H1 (cell line): ENCODE measurements around the gene LAMA3. TPM values are rescaled to one million over a fixed set of nuclear protein-coding genes. Genes with fewer than 3 reads are reported as not detected.

Experiments used
- CTCF ChIA-PET: fragments of 300-600 bp; sonication (Branson Sonifier 250); formaldehyde crosslinking; loops from one replicate; lab custom pipeline; 2021; ENCODE audit not compliant: partially characterized antibody; lab: Charles Lee
- POLR2A ChIA-PET: fragments of 300-600 bp; sonication (Branson Sonifier 250); formaldehyde crosslinking; loops from one replicate; lab custom pipeline; 2021; ENCODE audit warnings: inconsistent platforms; ENCODE audit not compliant: partially characterized antibody; lab: Charles Lee
- DNase-seq, 2 experiments: peaks; one replicate each; pipeline versions ENCODE4 v3.0.0 to v3.0.0-alpha.2; 2010 to 2022; ENCODE audit warnings: low spot score in 2 of 2, low read depth in 1 of 2, mixed read lengths in 1 of 2
- FAIRE-seq: peaks from 2 replicates; lab custom pipeline; 2011; peaks lifted over from hg19 to GRCh38; lab: Jason Lieb, UNC
- H2AFZ ChIP-seq: 2 replicates; pipeline ENCODE4 v1.8.1; 2012; ENCODE audit warnings: low read length, inconsistent platforms
- H2AK5ac ChIP-seq: 2 replicates; pipeline ENCODE4 v1.6.1; 2013; ENCODE audit warnings: low read depth, low read length
- H2BK120ac ChIP-seq: replicated peaks from 2 replicates; pipeline ENCODE3; 2013; ENCODE audit warnings: low read depth, low read length, inconsistent platforms
- H2BK12ac ChIP-seq: 2 replicates; pipeline ENCODE4 v1.6.1; 2013; ENCODE audit warnings: low read depth, low read length
- H2BK15ac ChIP-seq: 2 replicates; pipeline ENCODE4 v1.6.1; 2013; ENCODE audit warnings: low read length
- H2BK20ac ChIP-seq: 2 replicates; pipeline ENCODE4 v1.6.1; 2013; ENCODE audit warnings: low read length
- H2BK5ac ChIP-seq: 2 replicates; pipeline ENCODE4 v1.6.1; 2013; ENCODE audit warnings: low read depth, low read length
- H3K14ac ChIP-seq: 2 replicates; pipeline ENCODE4 v1.6.1; 2013; ENCODE audit warnings: inconsistent platforms; ENCODE audit not compliant: insufficient read length
- H3K18ac ChIP-seq: 2 replicates; pipeline ENCODE4 v1.6.1; 2013; ENCODE audit warnings: low read length; ENCODE audit errors: extremely low read depth
- H3K23ac ChIP-seq: 2 replicates; pipeline ENCODE4 v1.6.1; 2013; ENCODE audit warnings: inconsistent platforms; ENCODE audit not compliant: insufficient read length
- H3K23me2 ChIP-seq: 2 replicates; pipeline ENCODE4 v1.6.1; 2013; ENCODE audit warnings: low read depth, low read length
- H3K27ac ChIP-seq: 2 replicates; pipeline ENCODE4 v1.6.1; 2011; ENCODE audit warnings: low read depth, low read length, inconsistent platforms
- H3K27me3 ChIP-seq, 4 experiments: replicated peaks in 1 of 4; 1 replicate in 1 of 4; 2 replicates in 3 of 4; pipeline versions ENCODE4 v1.6.1 to v1.8.1; 2011 to 2013; ENCODE audit warnings: low read length in 3 of 4, mild to moderate bottlenecking in 3 of 4, inconsistent platforms in 2 of 4, mixed read lengths in 2 of 4, moderate library complexity in 1 of 4; ENCODE audit not compliant: control insufficient read depth in 3 of 4, insufficient read depth in 3 of 4; ENCODE audit errors: extremely low read depth in 1 of 4
- H3K36me3 ChIP-seq, 4 experiments: 2 replicates each; pipeline versions ENCODE4 v1.6.1 to v1.8.1; 2011 to 2013; ENCODE audit warnings: mild to moderate bottlenecking in 4 of 4, low read length in 3 of 4, moderate library complexity in 2 of 4, control low read depth in 1 of 4, inconsistent platforms in 1 of 4; ENCODE audit not compliant: insufficient read depth in 4 of 4, control insufficient read depth in 2 of 4
- H3K4ac ChIP-seq: replicated peaks from 2 replicates; pipeline ENCODE3; 2013; ENCODE audit warnings: low read length, low read depth, mixed read lengths, inconsistent platforms; ENCODE audit not compliant: insufficient read length
- H3K4me1 ChIP-seq, 4 experiments: replicated peaks in 1 of 4; 1 replicate in 1 of 4; 2 replicates in 3 of 4; pipeline versions ENCODE4 v1.6.1 to v1.8.1; 2011 to 2013; ENCODE audit warnings: low read length in 3 of 4, inconsistent platforms in 2 of 4, mixed read lengths in 1 of 4; ENCODE audit not compliant: insufficient read depth in 4 of 4, control insufficient read depth in 3 of 4
- H3K4me2 ChIP-seq, 2 experiments: 2 replicates each; pipeline versions ENCODE4 v1.6.1 to v1.8.1; 2011 to 2013; ENCODE audit warnings: low read depth in 2 of 2, low read length in 2 of 2, control low read depth in 1 of 2, inconsistent platforms in 1 of 2, mild to moderate bottlenecking in 1 of 2; ENCODE audit not compliant: insufficient read depth in 1 of 2
- H3K4me3 ChIP-seq, 4 experiments: fragments of 200-600, 300-600 bp in 1 of 4; sonication (generic), shearing (Covaris generic), sonication (Bioruptor Twin) in 1 of 4; 2 replicates each; pipeline versions ENCODE4 v1.5.1 to v1.8.1; 2011 to 2016; ENCODE audit warnings: low read length in 4 of 4, low read depth in 3 of 4, control low read depth in 2 of 4, inconsistent platforms in 2 of 4, mild to moderate bottlenecking in 2 of 4, mixed read lengths in 1 of 4, moderate library complexity in 1 of 4; ENCODE audit not compliant: insufficient read depth in 2 of 4; ENCODE audit errors: extremely low read depth in 1 of 4
- H3K56ac ChIP-seq: replicated peaks from 2 replicates; pipeline ENCODE3; 2013; ENCODE audit warnings: low read depth, mild to moderate bottlenecking, mixed read lengths, low read length, inconsistent platforms; ENCODE audit not compliant: insufficient read length
- H3K79me1 ChIP-seq: 2 replicates; pipeline ENCODE4 v1.6.1; 2013; ENCODE audit warnings: low read depth, low read length, control low read depth
- H3K79me2 ChIP-seq, 2 experiments: 2 replicates each; pipeline versions ENCODE4 v1.6.1 to v1.8.1; 2012 to 2013; ENCODE audit warnings: low read length in 2 of 2, mild to moderate bottlenecking in 2 of 2, inconsistent platforms in 1 of 2; ENCODE audit not compliant: insufficient read depth in 2 of 2, control insufficient read depth in 1 of 2
- H3K9ac ChIP-seq, 4 experiments: replicated peaks in 1 of 4; 1 replicate in 1 of 4; 2 replicates in 3 of 4; pipeline versions ENCODE4 v1.6.1 to v1.8.1; 2011 to 2013; ENCODE audit warnings: low read depth in 3 of 4, low read length in 3 of 4, control low read depth in 2 of 4, mild to moderate bottlenecking in 2 of 4, moderate library complexity in 2 of 4, inconsistent platforms in 1 of 4; ENCODE audit errors: extremely low read depth in 1 of 4
- H3K9me3 ChIP-seq, 2 experiments: 2 replicates each; pipeline versions ENCODE4 v1.6.1 to v1.8.1; 2012 to 2013; ENCODE audit warnings: mild to moderate bottlenecking in 2 of 2, moderate library complexity in 2 of 2, control low read depth in 1 of 2, inconsistent platforms in 1 of 2, low read depth in 1 of 2, low read length in 1 of 2, mixed read lengths in 1 of 2; ENCODE audit not compliant: insufficient read depth in 2 of 2
- H4K20me1 ChIP-seq, 2 experiments: replicated peaks in 1 of 2; 2 replicates each; pipeline versions ENCODE3 to v1.8.1; 2011 to 2013; ENCODE audit warnings: inconsistent platforms in 2 of 2, low read length in 2 of 2, mild to moderate bottlenecking in 1 of 2; ENCODE audit not compliant: insufficient read depth in 2 of 2, control insufficient read depth in 1 of 2
- H4K5ac ChIP-seq: 2 replicates; pipeline ENCODE4 v1.6.1; 2013; ENCODE audit warnings: low read length, low read depth, mixed read lengths, inconsistent platforms; ENCODE audit not compliant: insufficient read length
- H4K8ac ChIP-seq: 2 replicates; pipeline ENCODE4 v1.8.0; 2013; ENCODE audit warnings: mild to moderate bottlenecking, moderate library complexity, low read length, inconsistent platforms; ENCODE audit not compliant: insufficient read depth; ENCODE audit errors: extremely low read depth
- H4K91ac ChIP-seq: replicated peaks from 2 replicates; pipeline ENCODE3; 2013; ENCODE audit warnings: low read length, mixed read lengths, inconsistent platforms; ENCODE audit not compliant: insufficient read length
- CBX8 ChIP-seq: fragments of 300-800, 300-1000 bp; sonication (generic); IDR thresholded peaks from 2 replicates; pipeline ENCODE4 v1.7.1; 2016; ENCODE audit warnings: low read depth, low read length, borderline replicate concordance
- EGR1 ChIP-seq: IDR thresholded peaks from 2 replicates; pipeline ENCODE4 v1.6.1; 2011; ENCODE audit warnings: low read depth, low read length, borderline replicate concordance
- HDAC2 ChIP-seq, 2 experiments: fragments of 300-600 bp in 1 of 2; sonication (generic) in 1 of 2; IDR thresholded peaks; 2 replicates each; pipeline ENCODE4 v1.6.1; 2011 to 2012; ENCODE audit warnings: low read depth in 2 of 2, low read length in 2 of 2, mild to moderate bottlenecking in 2 of 2, moderate library complexity in 2 of 2, borderline replicate concordance in 1 of 2, inconsistent platforms in 1 of 2
- KDM4A ChIP-seq: IDR thresholded peaks from one replicate; pipeline ENCODE4 v1.7.1; 2012; ENCODE audit warnings: low read depth, mild to moderate bottlenecking, moderate library complexity, low read length, inconsistent platforms; ENCODE audit not compliant: severe bottlenecking
- NANOG ChIP-seq: IDR thresholded peaks from 2 replicates; pipeline ENCODE4 v1.6.1; 2011; ENCODE audit warnings: low read length, low read depth, mild to moderate bottlenecking, inconsistent platforms; ENCODE audit not compliant: insufficient read depth, poor library complexity, severe bottlenecking
- RXRA ChIP-seq: IDR thresholded peaks from 2 replicates; pipeline ENCODE4 v1.6.1; 2011; ENCODE audit warnings: low read depth, mild to moderate bottlenecking, low read length, moderate library complexity; ENCODE audit not compliant: insufficient read depth
- SAP30 ChIP-seq: fragments of 300-600 bp; sonication (generic); IDR thresholded peaks from 2 replicates; pipeline ENCODE4 v1.7.1; 2012; ENCODE audit warnings: low read length, moderate library complexity, mild to moderate bottlenecking, inconsistent platforms; ENCODE audit not compliant: insufficient read depth, insufficient replicate concordance
- SP2 ChIP-seq: IDR thresholded peaks from 2 replicates; pipeline ENCODE4 v1.6.1; 2012; ENCODE audit warnings: mild to moderate bottlenecking, low read length, inconsistent platforms
- TAF1 ChIP-seq: IDR thresholded peaks from 2 replicates; pipeline ENCODE4 v1.6.1; 2011; ENCODE audit warnings: mild to moderate bottlenecking, low read depth, low read length
- WGBS, 2 experiments: shearing (Covaris generic) in 1 of 2; methylation state at CpG; one replicate each; pipeline versions ENCODE4 v1.1.6 to v1.1.7; 2013 to 2015; ENCODE audit warnings: low lambda C conversion rate in 2 of 2, mixed read lengths in 2 of 2, inconsistent platforms in 1 of 2, low coverage in 1 of 2, missing lambda C conversion rate in 1 of 2; ENCODE audit not compliant: insufficient replicate concordance in 2 of 2, insufficient coverage in 1 of 2, insufficient read length in 1 of 2; ENCODE audit errors: extremely low coverage in 1 of 2, missing lambda C conversion rate in 1 of 2; 5-methylcytosine and 5-hydroxymethylcytosine counted together
- polyA plus RNA-seq, 7 experiments: library from polyadenylated mRNA; depleted of rRNA in 3 of 7; stranded (reverse) in 5 of 7; unstranded in 2 of 7; fragments of >200 nt in 5 of 7; fragments of 200-250 nt in 2 of 7; gene quantifications; 1 replicate in 5 of 7; 2 replicates in 1 of 7; 4 replicates in 1 of 7; pipeline versions ENCODE4 v1.2.1 to v1.2.3, GENCODE V29; 2011 to 2013; ENCODE audit warnings: missing spikeins in 2 of 7, mixed read lengths in 2 of 7
- total RNA-seq: library from RNA; stranded (reverse); fragmentation: NEBNext Ultra II Directional; extraction: Animal tissue kit (Norgen Biotek cat#: 25700); gene quantifications from 2 replicates; pipeline ENCODE4 v1.2.1, GENCODE V29; 2021
- TF ChIP-seq, protein P1 (sequence below): IDR thresholded peaks from 2 replicates; pipeline ENCODE4 v1.6.1; 2012; ENCODE audit warnings: low read length, inconsistent platforms
- TF ChIP-seq, protein P2 (sequence below): IDR thresholded peaks from 2 replicates; pipeline ENCODE4 v1.6.1; 2011; ENCODE audit warnings: low read depth, mild to moderate bottlenecking, low read length; ENCODE audit not compliant: insufficient read depth

Gene LAMA3
- total and polyA plus RNA-seq, 2 of the 8 experiments (the other 6 are each of a cell fraction or from before 2014, with no cell fraction given): 0.76 to 5.0 TPM

DNA sequence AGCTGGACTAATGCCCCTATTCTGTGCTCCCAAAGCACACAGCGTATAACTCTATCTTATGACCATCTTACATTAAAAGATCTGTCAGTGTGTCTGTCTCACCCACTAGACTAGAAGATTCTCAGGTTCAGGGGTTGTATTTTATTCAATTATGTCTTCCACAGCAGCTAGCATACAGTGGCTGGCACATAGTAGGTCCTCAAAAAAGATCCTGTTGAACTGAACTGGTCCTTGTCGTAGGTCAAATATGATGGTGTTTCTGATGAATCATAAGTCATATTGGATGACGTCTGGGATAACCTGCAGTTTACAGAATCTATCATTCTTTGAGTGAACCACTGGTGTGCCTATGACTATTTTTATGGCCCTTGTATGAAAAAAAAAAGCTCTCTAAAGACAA is 314.0 kb downstream of the LAMA3 start:
- no peak overlapping the region for H3K4me2 ChIP-seq
- H2BK120ac ChIP-seq: no peak overlapping the region
- 90% methylated on average over 3 of the region's 3 CpGs; no CpG with 5 or more reads in 1 of the 2 experiments for WGBS, 2 experiments
- H3K23ac ChIP-seq: no peak overlapping the region
- H4K91ac ChIP-seq: no peak overlapping the region
- ChIA-PET POLR2A (no interaction called here), CTCF (interaction anchor here (1.1 kb wide), 1 partner anchor 65 kb away, joined by 3 read pairs; no protein-coding TSS in a partner anchor)
- H3K4me1 ChIP-seq: no peaks in the 10 kb centered on the region; a peak in 2 of 7 replicates
- H3K79me1 ChIP-seq: no peaks in the 10 kb centered on the region
- no peak overlapping the region for H3K18ac ChIP-seq
- FAIRE-seq: no peak
- H3K27ac ChIP-seq: no peak overlapping the region
- H2BK15ac ChIP-seq: no peak overlapping the region
- no peaks in the 10 kb centered on the region for H3K27me3 ChIP-seq
- no peak overlapping the region for H2BK5ac ChIP-seq
- H4K20me1 ChIP-seq: no peaks in the 10 kb centered on the region
- no peak overlapping the region for H3K9ac ChIP-seq
- H3K9me3 ChIP-seq: no peaks in the 10 kb centered on the region
- H2BK20ac ChIP-seq: no peak overlapping the region
- H2AFZ ChIP-seq: no peak overlapping the region
- H3K79me2 ChIP-seq: no peaks in the 10 kb centered on the region
- H3K56ac ChIP-seq: no peak overlapping the region
- H2BK12ac ChIP-seq: no peak overlapping the region
- H2AK5ac ChIP-seq: no peak overlapping the region
- no peak overlapping the region for H4K8ac ChIP-seq
- H3K4ac ChIP-seq: no peak overlapping the region
- no peaks in the 10 kb centered on the region for H3K23me2 ChIP-seq
- no peak overlapping the region for H3K4me3 ChIP-seq
- no peak overlapping the region for H3K14ac ChIP-seq
- no peak overlapping the region for H4K5ac ChIP-seq
- no peak for DNase-seq
- H3K36me3 ChIP-seq: no peaks in the 10 kb centered on the region
- TF ChIP-seq, protein P1, sequence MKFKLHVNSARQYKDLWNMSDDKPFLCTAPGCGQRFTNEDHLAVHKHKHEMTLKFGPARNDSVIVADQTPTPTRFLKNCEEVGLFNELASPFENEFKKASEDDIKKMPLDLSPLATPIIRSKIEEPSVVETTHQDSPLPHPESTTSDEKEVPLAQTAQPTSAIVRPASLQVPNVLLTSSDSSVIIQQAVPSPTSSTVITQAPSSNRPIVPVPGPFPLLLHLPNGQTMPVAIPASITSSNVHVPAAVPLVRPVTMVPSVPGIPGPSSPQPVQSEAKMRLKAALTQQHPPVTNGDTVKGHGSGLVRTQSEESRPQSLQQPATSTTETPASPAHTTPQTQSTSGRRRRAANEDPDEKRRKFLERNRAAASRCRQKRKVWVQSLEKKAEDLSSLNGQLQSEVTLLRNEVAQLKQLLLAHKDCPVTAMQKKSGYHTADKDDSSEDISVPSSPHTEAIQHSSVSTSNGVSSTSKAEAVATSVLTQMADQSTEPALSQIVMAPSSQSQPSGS: no peak
- no peak for TF ChIP-seq NANOG
- TF ChIP-seq, protein P2, sequence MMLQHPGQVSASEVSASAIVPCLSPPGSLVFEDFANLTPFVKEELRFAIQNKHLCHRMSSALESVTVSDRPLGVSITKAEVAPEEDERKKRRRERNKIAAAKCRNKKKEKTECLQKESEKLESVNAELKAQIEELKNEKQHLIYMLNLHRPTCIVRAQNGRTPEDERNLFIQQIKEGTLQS: no peak
- no peak for TF ChIP-seq EGR1
- no peak for TF ChIP-seq RXRA
- no peak for TF ChIP-seq KDM4A
- TF ChIP-seq HDAC2 (IDR thresholded peaks at IDR 0.05; ENCODE audit: borderline replicate concordance in 1 of 2, low read depth in 2 of 2, low read length in 2 of 2): no peak
- TF ChIP-seq TAF1: no peak
- no peak for TF ChIP-seq CBX8
- no peak for TF ChIP-seq SAP30
- no peak for TF ChIP-seq SP2
